ENCODE data around the gene DEF6.

Gene DEF6

DNA sequence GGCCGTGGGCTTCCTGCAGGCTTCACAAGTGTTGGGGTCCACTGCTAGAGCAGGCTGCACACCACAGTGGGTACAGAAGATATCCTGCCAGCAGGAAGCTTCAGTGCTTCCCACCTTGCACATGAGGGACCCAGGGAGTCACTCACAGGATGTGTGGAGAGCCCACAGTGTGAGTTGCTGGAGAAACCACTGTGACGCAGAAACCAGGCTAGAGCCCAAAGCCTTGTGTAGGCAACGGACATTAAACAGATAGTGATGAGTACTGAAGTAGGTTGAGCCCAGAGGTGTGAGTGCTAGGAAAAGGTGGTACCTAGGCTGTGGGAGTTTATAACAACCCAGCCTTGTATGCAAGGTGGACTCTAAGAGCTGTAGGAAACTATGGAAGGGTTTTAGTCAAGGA is 18.9 kb upstream of the DEF6 start:
- no peaks in the 10 kb centered on the region for H4K20me1 ChIP-seq (ENCODE audit: insufficient read depth, low read length, poor library complexity, severe bottlenecking)
- H3K36me3 ChIP-seq (ENCODE audit: insufficient read depth, low read length) = no peaks in the 10 kb centered on the region; the same call in 1 of the 2 replicates
- H3K4me3 ChIP-seq (ENCODE audit: low read length, poor library complexity, severe bottlenecking) = no peak overlapping the region
- H3K27me3 ChIP-seq (ENCODE audit: insufficient read depth, low read length, poor library complexity, severe bottlenecking) = no peaks in the 10 kb centered on the region
- H3K9me2 ChIP-seq (replicated peaks; ENCODE audit: low read depth, low read length) = no peaks in the 10 kb centered on the region
- H3K4me1 ChIP-seq (ENCODE audit: insufficient read depth, low read length, poor library complexity, severe bottlenecking) = no peaks in the 10 kb centered on the region
- TF ChIP-seq, protein P1, sequence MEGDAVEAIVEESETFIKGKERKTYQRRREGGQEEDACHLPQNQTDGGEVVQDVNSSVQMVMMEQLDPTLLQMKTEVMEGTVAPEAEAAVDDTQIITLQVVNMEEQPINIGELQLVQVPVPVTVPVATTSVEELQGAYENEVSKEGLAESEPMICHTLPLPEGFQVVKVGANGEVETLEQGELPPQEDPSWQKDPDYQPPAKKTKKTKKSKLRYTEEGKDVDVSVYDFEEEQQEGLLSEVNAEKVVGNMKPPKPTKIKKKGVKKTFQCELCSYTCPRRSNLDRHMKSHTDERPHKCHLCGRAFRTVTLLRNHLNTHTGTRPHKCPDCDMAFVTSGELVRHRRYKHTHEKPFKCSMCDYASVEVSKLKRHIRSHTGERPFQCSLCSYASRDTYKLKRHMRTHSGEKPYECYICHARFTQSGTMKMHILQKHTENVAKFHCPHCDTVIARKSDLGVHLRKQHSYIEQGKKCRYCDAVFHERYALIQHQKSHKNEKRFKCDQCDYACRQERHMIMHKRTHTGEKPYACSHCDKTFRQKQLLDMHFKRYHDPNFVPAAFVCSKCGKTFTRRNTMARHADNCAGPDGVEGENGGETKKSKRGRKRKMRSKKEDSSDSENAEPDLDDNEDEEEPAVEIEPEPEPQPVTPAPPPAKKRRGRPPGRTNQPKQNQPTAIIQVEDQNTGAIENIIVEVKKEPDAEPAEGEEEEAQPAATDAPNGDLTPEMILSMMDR (conservative IDR thresholded peaks at IDR 0.05; ENCODE audit: low read length) = no peak
- no peak for TF ChIP-seq EZH2phosphoT487 (IDR thresholded peaks at IDR 0.05; ENCODE audit: borderline replicate concordance)
- no peaks in the 10 kb centered on the region for H3K9me3 ChIP-seq (ENCODE audit: insufficient read depth, low read depth, low read length)
- H3K4me2 ChIP-seq (ENCODE audit: low read depth, low read length, poor library complexity, severe bottlenecking) = no peak overlapping the region
- H2AFZ ChIP-seq (ENCODE audit: low read length) = no peak overlapping the region
- H3F3A ChIP-seq (ENCODE audit: low read depth) = no peaks in the 10 kb centered on the region
- no peak overlapping the region for H3K9ac ChIP-seq (ENCODE audit: low read depth, low read length, poor library complexity, severe bottlenecking)
- H3K79me2 ChIP-seq (ENCODE audit: insufficient read depth, low read length) = no peaks in the 10 kb centered on the region

DNA sequence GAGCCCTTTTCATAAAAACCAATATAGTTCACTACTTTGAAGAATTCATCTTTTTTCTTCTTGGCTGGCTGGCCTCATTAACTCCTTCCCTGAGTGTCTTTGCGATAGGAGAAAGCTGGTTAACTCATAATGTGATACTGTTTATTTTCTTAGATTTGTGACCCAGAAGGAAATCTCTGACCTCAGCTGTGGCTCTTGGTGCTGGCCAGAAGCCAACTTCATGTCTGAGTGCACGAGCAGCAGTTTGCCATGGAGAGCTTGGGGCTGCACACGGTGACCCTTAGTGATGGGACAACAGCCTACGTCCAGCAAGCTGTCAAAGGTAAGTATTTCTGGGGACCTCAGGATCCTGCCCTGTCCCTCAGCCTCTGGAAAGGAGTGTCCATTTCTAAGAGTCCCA is 16.7 kb upstream of the DEF6 start:
- no peak overlapping the region for H2AFZ ChIP-seq (ENCODE audit: low read length)
- peaks cover 5% of the 10 kb centered on the region; the same call in 1 of the 2 replicates for H3K36me3 ChIP-seq (ENCODE audit: insufficient read depth, low read length)
- H3F3A ChIP-seq (ENCODE audit: low read depth) = no peaks in the 10 kb centered on the region
- no peak overlapping the region for H3K9ac ChIP-seq (ENCODE audit: low read depth, low read length, poor library complexity, severe bottlenecking)
- no peak overlapping the region for H3K4me2 ChIP-seq (ENCODE audit: low read depth, low read length, poor library complexity, severe bottlenecking)
- no peaks in the 10 kb centered on the region for H3K4me1 ChIP-seq (ENCODE audit: insufficient read depth, low read length, poor library complexity, severe bottlenecking)
- no peaks in the 10 kb centered on the region for H4K20me1 ChIP-seq (ENCODE audit: insufficient read depth, low read length, poor library complexity, severe bottlenecking)
- H3K9me2 ChIP-seq (replicated peaks; ENCODE audit: low read depth, low read length) = no peaks in the 10 kb centered on the region
- no peaks in the 10 kb centered on the region for H3K9me3 ChIP-seq (ENCODE audit: insufficient read depth, low read depth, low read length)
- H3K27me3 ChIP-seq (ENCODE audit: insufficient read depth, low read length, poor library complexity, severe bottlenecking) = no peaks in the 10 kb centered on the region
- H3K79me2 ChIP-seq (ENCODE audit: insufficient read depth, low read length) = no peaks in the 10 kb centered on the region
- H3K4me3 ChIP-seq (ENCODE audit: low read length, poor library complexity, severe bottlenecking) = no peak overlapping the region
- TF ChIP-seq EZH2phosphoT487 (IDR thresholded peaks at IDR 0.05; ENCODE audit: borderline replicate concordance) = no peak
- TF ChIP-seq, protein P1 (conservative IDR thresholded peaks at IDR 0.05; ENCODE audit: low read length) = no peak

DNA sequence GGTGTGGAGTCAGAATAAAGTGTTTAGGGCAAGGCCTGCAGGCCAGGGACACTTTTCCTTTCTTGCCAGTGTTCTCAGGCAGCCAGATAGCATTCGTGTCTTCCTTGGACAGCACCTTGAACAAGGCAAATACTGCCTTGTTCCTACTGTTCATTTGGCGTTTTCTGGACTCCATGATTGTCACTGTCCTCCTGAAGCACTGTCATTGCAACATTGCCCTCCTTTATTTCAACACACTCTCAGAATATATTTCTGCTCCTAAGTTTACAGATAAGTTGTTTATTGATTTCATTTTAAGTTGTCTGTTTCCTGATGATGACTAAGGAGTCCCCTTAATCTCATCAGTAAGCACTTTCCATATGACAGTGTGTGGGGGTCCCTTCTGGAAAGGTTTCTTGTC is 15.1 kb upstream of the DEF6 start:
- no peak for TF ChIP-seq EZH2phosphoT487 (IDR thresholded peaks at IDR 0.05; ENCODE audit: borderline replicate concordance)
- TF ChIP-seq, protein P1 (conservative IDR thresholded peaks at IDR 0.05; ENCODE audit: low read length) = no peak
- H3F3A ChIP-seq (ENCODE audit: low read depth) = no peaks in the 10 kb centered on the region
- no peaks in the 10 kb centered on the region for H3K9me2 ChIP-seq (replicated peaks; ENCODE audit: low read depth, low read length)
- no peaks in the 10 kb centered on the region for H4K20me1 ChIP-seq (ENCODE audit: insufficient read depth, low read length, poor library complexity, severe bottlenecking)
- H3K4me3 ChIP-seq (ENCODE audit: low read length, poor library complexity, severe bottlenecking) = no peak overlapping the region
- no peak overlapping the region for H3K9ac ChIP-seq (ENCODE audit: low read depth, low read length, poor library complexity, severe bottlenecking)
- H3K79me2 ChIP-seq (ENCODE audit: insufficient read depth, low read length) = no peaks in the 10 kb centered on the region
- H3K9me3 ChIP-seq (ENCODE audit: insufficient read depth, low read depth, low read length) = no peaks in the 10 kb centered on the region
- no peak overlapping the region for H3K4me2 ChIP-seq (ENCODE audit: low read depth, low read length, poor library complexity, severe bottlenecking)
- peaks cover 13% of the 10 kb centered on the region; the same call in 1 of the 2 replicates for H3K36me3 ChIP-seq (ENCODE audit: insufficient read depth, low read length)
- no peaks in the 10 kb centered on the region for H3K27me3 ChIP-seq (ENCODE audit: insufficient read depth, low read length, poor library complexity, severe bottlenecking)
- H2AFZ ChIP-seq (ENCODE audit: low read length) = no peak overlapping the region
- no peaks in the 10 kb centered on the region for H3K4me1 ChIP-seq (ENCODE audit: insufficient read depth, low read length, poor library complexity, severe bottlenecking)

Data from Loucy (cell line).